CD14-positive monocyte (primary cell): Measurements from ENCODE around the gene IL17A. TPM values are rescaled to one million over a fixed set of nuclear protein-coding genes. Genes with fewer than 3 reads are reported as not detected.

Experiments
- DNase-seq, 3 donors: peaks; one replicate each; pipeline ENCODE4 v3.0.0-alpha.2; 2011 to 2022
- H2AFZ ChIP-seq: 2 replicates; pipeline ENCODE4 v1.6.0; 2012; ENCODE audit warnings: mild to moderate bottlenecking, low read depth, low read length, inconsistent platforms; ENCODE audit not compliant: insufficient read depth, poor library complexity, severe bottlenecking
- H3K27ac ChIP-seq, 2 donors: 1 replicate in 1 of 2; 2 replicates in 1 of 2; pipeline ENCODE4 v1.5.1; 2012 to 2013; ENCODE audit warnings: low read length in 2 of 2, control low read depth in 1 of 2, inconsistent platforms in 1 of 2, low read depth in 1 of 2, mild to moderate bottlenecking in 1 of 2
- H3K27me3 ChIP-seq, 2 donors: one replicate each; pipeline versions ENCODE4 v1.6.0 to v1.6.1; 2011 to 2013; ENCODE audit warnings: low read length in 2 of 2; ENCODE audit not compliant: control insufficient read depth in 2 of 2, insufficient read depth in 2 of 2
- H3K36me3 ChIP-seq, 2 donors: replicated peaks in 1 of 2; 1 replicate in 1 of 2; 2 replicates in 1 of 2; pipeline versions ENCODE4 v1.5.1 to v1.6.1; 2012 to 2013; ENCODE audit warnings: low read length in 2 of 2, control low read depth in 1 of 2, inconsistent platforms in 1 of 2, mild to moderate bottlenecking in 1 of 2; ENCODE audit not compliant: insufficient read depth in 2 of 2, control insufficient read depth in 1 of 2
- H3K4me1 ChIP-seq, 2 donors: 1 replicate in 1 of 2; 2 replicates in 1 of 2; pipeline versions ENCODE4 v1.5.1 to v1.6.1; 2012 to 2013; ENCODE audit warnings: low read length in 2 of 2, control low read depth in 1 of 2, inconsistent platforms in 1 of 2, mild to moderate bottlenecking in 1 of 2, moderate library complexity in 1 of 2; ENCODE audit not compliant: insufficient read depth in 2 of 2, control insufficient read depth in 1 of 2
- H3K4me2 ChIP-seq: replicated peaks from 2 replicates; pipeline ENCODE3; 2012; ENCODE audit warnings: low read length, moderate library complexity, mild to moderate bottlenecking; ENCODE audit not compliant: poor library complexity, severe bottlenecking; ENCODE audit errors: extremely low read depth
- H3K4me3 ChIP-seq, 3 experiments: fragments of 200-600 bp in 1 of 3; sonication (generic) in 1 of 3; replicated peaks in 1 of 3; 1 replicate in 2 of 3; 2 replicates in 1 of 3; pipeline ENCODE4 v1.5.1; 2011 to 2013; ENCODE audit warnings: low read length in 3 of 3, mild to moderate bottlenecking in 3 of 3, control low read depth in 2 of 3, low read depth in 2 of 3, inconsistent platforms in 1 of 3, moderate library complexity in 1 of 3
- H3K79me2 ChIP-seq: 2 replicates; pipeline ENCODE4 v1.6.0; 2012; ENCODE audit warnings: mild to moderate bottlenecking, control low read depth, inconsistent platforms, low read length, moderate library complexity; ENCODE audit not compliant: insufficient read depth
- H3K9ac ChIP-seq: 2 replicates; pipeline ENCODE4 v1.6.0; 2017; ENCODE audit warnings: low read length, mild to moderate bottlenecking; ENCODE audit not compliant: insufficient read depth, poor library complexity, severe bottlenecking
- H3K9me3 ChIP-seq, 2 donors: replicated peaks in 1 of 2; 1 replicate in 1 of 2; 2 replicates in 1 of 2; pipeline versions ENCODE4 v1.5.1 to v1.6.1; 2012 to 2013; ENCODE audit warnings: low read length in 2 of 2, control low read depth in 1 of 2; ENCODE audit not compliant: control insufficient read depth in 1 of 2, insufficient read depth in 1 of 2
- H4K20me1 ChIP-seq: 2 replicates; pipeline ENCODE4 v1.6.0; 2012; ENCODE audit warnings: mild to moderate bottlenecking, low read length, control low read depth, moderate library complexity; ENCODE audit not compliant: insufficient read depth
- H3K27ac Mint-ChIP-seq, 7 donors: one replicate each; pipeline ENCODE4 v1.8.0; 2020; ENCODE audit warnings: mild to moderate bottlenecking in 7 of 7, mixed read lengths in 7 of 7, moderate library complexity in 6 of 7, inconsistent platforms in 2 of 7
- H3K27me3 Mint-ChIP-seq, 3 donors: one replicate each; pipeline ENCODE4 v1.8.0; 2021 to 2022; ENCODE audit warnings: low read depth in 3 of 3, mild to moderate bottlenecking in 3 of 3, mixed read lengths in 3 of 3, moderate library complexity in 3 of 3, inconsistent platforms in 1 of 3
- H3K36me3 Mint-ChIP-seq, 2 donors: one replicate each; pipeline ENCODE4 v1.8.0; 2020; ENCODE audit warnings: mixed read lengths in 2 of 2, inconsistent platforms in 1 of 2, mild to moderate bottlenecking in 1 of 2
- H3K4me1 Mint-ChIP-seq: one replicate; pipeline ENCODE4 v1.8.0; 2020; ENCODE audit warnings: mild to moderate bottlenecking, mixed read lengths
- H3K4me3 Mint-ChIP-seq, 2 donors: one replicate each; pipeline ENCODE4 v1.8.0; 2020; ENCODE audit warnings: mild to moderate bottlenecking in 2 of 2, mixed read lengths in 2 of 2, moderate library complexity in 1 of 2
- H3K9me3 Mint-ChIP-seq, 7 donors: one replicate each; pipeline ENCODE4 v1.8.0; 2020 to 2022; ENCODE audit warnings: mixed read lengths in 7 of 7, mild to moderate bottlenecking in 6 of 7, moderate library complexity in 6 of 7, inconsistent platforms in 2 of 7
- CTCF ChIP-seq: fragments of 200-600 bp; IDR thresholded peaks from one replicate; pipeline ENCODE4 v1.8.0; 2022; ENCODE audit warnings: antibody characterized with exemption, mild to moderate bottlenecking
- WGBS: methylation state at CpG from one replicate; pipeline ENCODE4 v1.1.5; 2013; ENCODE audit warnings: missing lambda C conversion rate; ENCODE audit not compliant: insufficient coverage; 5-methylcytosine and 5-hydroxymethylcytosine counted together
- intact Hi-C, 2 donors: fragments of 100-400 bp; cut with micrococcal nuclease; formaldehyde crosslinking; loops; one replicate each; pipeline versions ENCODE4 v1.15.0 to v1.15.1; 2023
- polyA plus RNA-seq, 3 donors: library from polyadenylated mRNA; depleted of rRNA in 1 of 3; unstranded in 2 of 3; stranded (reverse) in 1 of 3; fragments of 300-500 nt in 2 of 3; fragments of >200 nt in 1 of 3; fragmentation: Illumina TruSeq in 2 of 3; gene quantifications; 1 replicate in 2 of 3; 2 replicates in 1 of 3; pipeline ENCODE4 v1.2.3, GENCODE V29; 2012 to 2021

IL17A gene
- polyA plus RNA-seq, 3 donors, result not detected

GRCh38 chr6:52221302-52221701 is 35.1 kb downstream of the IL17A start:
- intact Hi-C loops, result no loop called here
- DNase-seq, result no peak
- Histone ChIP-seq H3K27ac (no peak overlapping the region), H3K36me3 (no peaks in the 10 kb centered on the region), H3K79me2 (no peaks in the 10 kb centered on the region), H3K4me1 (no peaks in the 10 kb centered on the region), H3K9ac (no peak overlapping the region), H2AFZ (no peak overlapping the region), H4K20me1 (no peaks in the 10 kb centered on the region), H3K27me3 (no peaks in the 10 kb centered on the region), H3K4me3 (no peak overlapping the region), H3K4me2 (no peak overlapping the region), H3K9me3 (no peaks in the 10 kb centered on the region)
- Mint-ChIP-seq H3K4me3 (no peak overlapping the region), H3K4me1 (no peaks in the 10 kb centered on the region), H3K36me3 (no peaks in the 10 kb centered on the region), H3K9me3 (peaks cover 0 to 2% (median 0%) of the 10 kb centered on the region in 7 donors), H3K27me3 (peaks cover 0 to 4% (median 0%) of the 10 kb centered on the region in 3 donors), H3K27ac (no peak overlapping the region)
- no peak for TF ChIP-seq CTCF
- WGBS, result 0% methylated on average over 2 of the region's 3 CpGs

GRCh38 chr6:52227495-52227894 is 41.3 kb downstream of the IL17A start:
- H3K27me3 ChIP-seq, result no peaks in the 10 kb centered on the region
- no peak overlapping the region for H3K27ac ChIP-seq
- no peaks in the 10 kb centered on the region for H3K36me3 ChIP-seq
- no peak overlapping the region for H2AFZ ChIP-seq
- no peak overlapping the region for H3K4me3 ChIP-seq
- no peak overlapping the region for H3K27ac Mint-ChIP-seq
- H3K9me3 ChIP-seq, result no peaks in the 10 kb centered on the region
- no peak overlapping the region for H3K4me2 ChIP-seq
- DNase-seq, result no peak
- peaks cover 0 to 4% (median 0%) of the 10 kb centered on the region in 3 donors for H3K27me3 Mint-ChIP-seq
- no peaks in the 10 kb centered on the region for H3K79me2 ChIP-seq
- no peak for TF ChIP-seq CTCF
- intact Hi-C loops, result no loop called here
- H3K4me1 Mint-ChIP-seq, result peaks cover 7% of the 10 kb centered on the region
- H3K4me1 ChIP-seq, result no peaks in the 10 kb centered on the region
- WGBS, result no CpG with 5 or more reads among the region's 1 CpG
- peaks cover 0 to 2% (median 0%) of the 10 kb centered on the region in 7 donors for H3K9me3 Mint-ChIP-seq
- no peaks in the 10 kb centered on the region for H3K36me3 Mint-ChIP-seq
- H3K4me3 Mint-ChIP-seq, result peak overlapping the region in 1 of 2 donors; percentile 34
- H3K9ac ChIP-seq, result no peak overlapping the region
- H4K20me1 ChIP-seq, result no peaks in the 10 kb centered on the region
